H9 (cell line): ENCODE results near the gene SAMD15. TPM values are rescaled to one million over a fixed set of nuclear protein-coding genes. Genes with fewer than 3 reads are reported as not detected.

Source experiments
- DNase-seq: peaks from one replicate; pipeline ENCODE4 v3.0.0-alpha.2; 2017
- H2AFZ ChIP-seq: one replicate; pipeline ENCODE4 v1.6.1; 2013; ENCODE audit warnings: mild to moderate bottlenecking, low read length, control low read depth, moderate library complexity
- H2AK5ac ChIP-seq: 2 replicates; pipeline ENCODE4 v1.6.1; 2013; ENCODE audit warnings: low read length, control low read depth, mixed read lengths; ENCODE audit not compliant: insufficient read length
- H2BK120ac ChIP-seq: one replicate; pipeline ENCODE4 v1.6.1; 2013; ENCODE audit warnings: low read depth, mild to moderate bottlenecking, low read length, control low read depth, inconsistent platforms; ENCODE audit not compliant: poor library complexity, severe bottlenecking
- H2BK12ac ChIP-seq: 2 replicates; pipeline ENCODE4 v1.6.1; 2013; ENCODE audit warnings: low read length, control low read depth, mixed read lengths, low read depth; ENCODE audit not compliant: insufficient read length
- H2BK15ac ChIP-seq: 2 replicates; pipeline ENCODE4 v1.6.1; 2013; ENCODE audit warnings: low read depth, low read length, control low read depth
- H2BK20ac ChIP-seq: one replicate; pipeline ENCODE4 v1.6.1; 2013; ENCODE audit warnings: low read depth, mild to moderate bottlenecking, low read length, control low read depth, inconsistent platforms; ENCODE audit not compliant: poor library complexity, severe bottlenecking
- H2BK5ac ChIP-seq: 2 replicates; pipeline ENCODE4 v1.6.1; 2013; ENCODE audit warnings: low read length, control low read depth, mixed read lengths; ENCODE audit not compliant: insufficient read length
- H3K14ac ChIP-seq: 2 replicates; pipeline ENCODE4 v1.6.1; 2013; ENCODE audit warnings: low read length, control low read depth; ENCODE audit not compliant: insufficient read depth
- H3K18ac ChIP-seq: 2 replicates; pipeline ENCODE4 v1.6.1; 2013; ENCODE audit warnings: low read depth, mild to moderate bottlenecking, mixed read lengths, low read length, control low read depth; ENCODE audit not compliant: insufficient read length
- H3K23ac ChIP-seq: 2 replicates; pipeline ENCODE4 v1.6.1; 2013; ENCODE audit warnings: low read length, control low read depth, mixed read lengths, low read depth; ENCODE audit not compliant: insufficient read length
- H3K23me2 ChIP-seq: 2 replicates; pipeline ENCODE4 v1.6.1; 2013; ENCODE audit warnings: low read depth, mild to moderate bottlenecking, mixed read lengths, low read length, control low read depth; ENCODE audit not compliant: insufficient read length, poor library complexity, severe bottlenecking
- H3K27ac ChIP-seq: 2 replicates; pipeline ENCODE4 v1.5.1; 2013; ENCODE audit warnings: low read length, control low read depth, mixed read lengths, low read depth; ENCODE audit not compliant: insufficient read length
- H3K27me3 ChIP-seq: 2 replicates; pipeline ENCODE4 v1.6.1; 2013; ENCODE audit warnings: low read length, control low read depth, inconsistent platforms; ENCODE audit not compliant: insufficient read depth
- H3K4ac ChIP-seq: 2 replicates; pipeline ENCODE4 v1.6.1; 2013; ENCODE audit warnings: low read depth, mild to moderate bottlenecking, control low read depth, inconsistent platforms, low read length, moderate library complexity
- H3K4me1 ChIP-seq: 2 replicates; pipeline ENCODE4 v1.6.1; 2013; ENCODE audit warnings: low read length, control low read depth, inconsistent platforms; ENCODE audit not compliant: insufficient read depth
- H3K4me2 ChIP-seq: 2 replicates; pipeline ENCODE4 v1.6.1; 2013; ENCODE audit warnings: low read length, control low read depth, mixed read lengths; ENCODE audit not compliant: insufficient read length, insufficient read depth
- H3K56ac ChIP-seq: 2 replicates; pipeline ENCODE4 v1.6.1; 2013; ENCODE audit warnings: low read depth, mild to moderate bottlenecking, mixed read lengths, low read length, control low read depth; ENCODE audit not compliant: insufficient read length
- H3K79me1 ChIP-seq: 2 replicates; pipeline ENCODE4 v1.6.1; 2013; ENCODE audit warnings: low read depth, mild to moderate bottlenecking, moderate library complexity, low read length, control low read depth, inconsistent platforms; ENCODE audit not compliant: insufficient read depth, poor library complexity, severe bottlenecking
- H3K79me2 ChIP-seq: 2 replicates; pipeline ENCODE4 v1.6.1; 2013; ENCODE audit warnings: low read length, control low read depth, inconsistent platforms; ENCODE audit not compliant: insufficient read depth
- H3K9ac ChIP-seq: 2 replicates; pipeline ENCODE4 v1.6.1; 2013; ENCODE audit warnings: low read length, control low read depth, mixed read lengths; ENCODE audit not compliant: insufficient read length; ENCODE audit errors: extremely low read depth
- H3K9me3 ChIP-seq: one replicate; pipeline ENCODE4 v1.6.1; 2013; ENCODE audit warnings: low read depth, low read length, inconsistent platforms; ENCODE audit not compliant: control insufficient read depth
- H3T11ph ChIP-seq: one replicate; pipeline ENCODE4 v1.6.1; 2013; ENCODE audit warnings: mild to moderate bottlenecking, low read length, control low read depth, inconsistent platforms
- H4K20me1 ChIP-seq: one replicate; pipeline ENCODE4 v1.6.1; 2013; ENCODE audit not compliant: control insufficient read depth, insufficient read length, insufficient read depth
- H4K5ac ChIP-seq: 2 replicates; pipeline ENCODE4 v1.6.1; 2013; ENCODE audit warnings: low read depth, mild to moderate bottlenecking, mixed read lengths, low read length, control low read depth; ENCODE audit not compliant: insufficient read length
- H4K8ac ChIP-seq: replicated peaks from 2 replicates; pipeline ENCODE4 v1.6.1; 2013; ENCODE audit warnings: low read length, control low read depth, mixed read lengths, low read depth; ENCODE audit not compliant: insufficient read length
- H4K91ac ChIP-seq: 2 replicates; pipeline ENCODE4 v1.6.1; 2013; ENCODE audit warnings: low read depth, mild to moderate bottlenecking, moderate library complexity, mixed read lengths, low read length, control low read depth; ENCODE audit not compliant: insufficient read length
- H3K27ac Mint-ChIP-seq, 3 experiments: 2 replicates in 2 of 3; 3 replicates in 1 of 3; pipeline ENCODE4 v1.8.0; 2020 to 2021; ENCODE audit warnings: mixed read lengths in 3 of 3, mild to moderate bottlenecking in 1 of 3, moderate library complexity in 1 of 3
- H3K27me3 Mint-ChIP-seq: 2 replicates; pipeline ENCODE4 v1.8.0; 2021; ENCODE audit warnings: low read depth, mild to moderate bottlenecking, moderate library complexity, mixed read lengths
- H3K36me3 Mint-ChIP-seq, 3 experiments: 2 replicates in 2 of 3; 3 replicates in 1 of 3; pipeline ENCODE4 v1.8.0; 2020 to 2021; ENCODE audit warnings: low read depth in 3 of 3, mixed read lengths in 3 of 3; ENCODE audit not compliant: insufficient read depth in 1 of 3
- H3K4me1 Mint-ChIP-seq, 2 experiments: 2 replicates each; pipeline ENCODE4 v1.8.0; 2020; ENCODE audit warnings: mixed read lengths in 2 of 2
- H3K4me3 Mint-ChIP-seq, 2 experiments: 2 replicates in 1 of 2; 3 replicates in 1 of 2; pipeline ENCODE4 v1.8.0; 2020 to 2021; ENCODE audit warnings: mild to moderate bottlenecking in 2 of 2, mixed read lengths in 2 of 2, moderate library complexity in 1 of 2
- H3K9me3 Mint-ChIP-seq, 2 experiments: 2 replicates in 1 of 2; 3 replicates in 1 of 2; pipeline ENCODE4 v1.8.0; 2020; ENCODE audit warnings: mild to moderate bottlenecking in 2 of 2, mixed read lengths in 2 of 2, moderate library complexity in 1 of 2
- WGBS: extraction: QIAGEN DNeasy Blood & Tissue Kit; methylation state at CpG from one replicate; pipeline ENCODE4 v1.1.7; 2013; ENCODE audit warnings: missing lambda C conversion rate, low lambda C conversion rate, mixed read lengths; ENCODE audit not compliant: insufficient read length; ENCODE audit errors: extremely low coverage; 5-methylcytosine and 5-hydroxymethylcytosine counted together
- total RNA-seq: library from RNA; stranded (reverse); gene quantifications from 2 replicates; pipeline ENCODE4 v1.2.1, GENCODE V29; 2021
- TF ChIP-seq, protein P1 (sequence below): fragments of 200-600 bp; sonication (generic); conservative IDR thresholded peaks from 3 replicates; pipeline ENCODE4 v1.8.0; 2021; ENCODE audit warnings: antibody characterized with exemption, mild to moderate bottlenecking

The SAMD15 gene
- total RNA-seq, 1 experiment from 2014 or later: 1.1 TPM

DNA sequence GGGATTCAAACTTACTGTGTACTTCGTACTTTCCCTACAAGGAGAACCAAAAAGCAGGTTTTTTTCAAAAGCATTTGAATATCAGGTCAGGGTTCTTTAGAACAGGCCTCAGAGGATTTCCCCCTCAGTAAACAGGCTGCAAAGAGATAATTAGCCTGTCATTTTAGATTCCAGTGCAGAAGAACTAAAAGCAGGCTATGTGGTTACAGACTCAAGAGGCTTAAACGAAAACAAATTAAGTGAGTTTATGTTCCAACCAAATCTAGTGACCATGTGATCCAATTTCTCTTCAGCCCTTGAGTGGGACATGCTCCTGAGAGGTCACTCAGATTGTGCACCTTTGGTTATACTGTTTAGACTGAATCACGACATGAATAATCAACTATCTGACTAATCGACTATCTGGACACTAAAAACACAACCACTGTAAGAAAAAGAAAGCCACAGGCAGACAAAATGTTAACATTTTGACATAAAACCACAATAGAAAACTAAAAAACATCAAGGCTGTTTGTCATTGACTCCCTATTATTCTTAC, 4.8 kb upstream of the SAMD15 start:
- no peaks in the 10 kb centered on the region for H4K20me1 ChIP-seq
- H3K27me3 ChIP-seq: no peaks in the 10 kb centered on the region
- H3K14ac ChIP-seq: no peak overlapping the region
- no peak overlapping the region for H4K8ac ChIP-seq
- WGBS: no CpG with 5 or more reads among the region's 4 CpGs
- Mint-ChIP-seq H3K9me3 (no peaks in the 10 kb centered on the region), H3K4me1 (peaks cover 8 to 12% of the 10 kb centered on the region in 2 experiments), H3K36me3 (no peaks in the 10 kb centered on the region), H3K27me3 (no peaks in the 10 kb centered on the region; the same call in 1 of the 2 replicates), H3K4me3 (no peak overlapping the region), H3K27ac (no peak overlapping the region)
- no peak overlapping the region for H4K5ac ChIP-seq
- DNase-seq: no peak
- TF ChIP-seq, protein P1, sequence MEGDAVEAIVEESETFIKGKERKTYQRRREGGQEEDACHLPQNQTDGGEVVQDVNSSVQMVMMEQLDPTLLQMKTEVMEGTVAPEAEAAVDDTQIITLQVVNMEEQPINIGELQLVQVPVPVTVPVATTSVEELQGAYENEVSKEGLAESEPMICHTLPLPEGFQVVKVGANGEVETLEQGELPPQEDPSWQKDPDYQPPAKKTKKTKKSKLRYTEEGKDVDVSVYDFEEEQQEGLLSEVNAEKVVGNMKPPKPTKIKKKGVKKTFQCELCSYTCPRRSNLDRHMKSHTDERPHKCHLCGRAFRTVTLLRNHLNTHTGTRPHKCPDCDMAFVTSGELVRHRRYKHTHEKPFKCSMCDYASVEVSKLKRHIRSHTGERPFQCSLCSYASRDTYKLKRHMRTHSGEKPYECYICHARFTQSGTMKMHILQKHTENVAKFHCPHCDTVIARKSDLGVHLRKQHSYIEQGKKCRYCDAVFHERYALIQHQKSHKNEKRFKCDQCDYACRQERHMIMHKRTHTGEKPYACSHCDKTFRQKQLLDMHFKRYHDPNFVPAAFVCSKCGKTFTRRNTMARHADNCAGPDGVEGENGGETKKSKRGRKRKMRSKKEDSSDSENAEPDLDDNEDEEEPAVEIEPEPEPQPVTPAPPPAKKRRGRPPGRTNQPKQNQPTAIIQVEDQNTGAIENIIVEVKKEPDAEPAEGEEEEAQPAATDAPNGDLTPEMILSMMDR: no peak
- no peak overlapping the region for H2BK12ac ChIP-seq
- H3K56ac ChIP-seq: no peak overlapping the region
- no peak overlapping the region for H2BK5ac ChIP-seq
- no peaks in the 10 kb centered on the region for H3K9me3 ChIP-seq
- peaks cover 10% of the 10 kb centered on the region for H3K23me2 ChIP-seq
- H3K27ac ChIP-seq: no peak overlapping the region
- peaks cover 4% of the 10 kb centered on the region; the same call in 1 of the 2 replicates for H3K4me1 ChIP-seq
- no peak overlapping the region for H2BK15ac ChIP-seq
- no peak overlapping the region for H3K9ac ChIP-seq
- H2AFZ ChIP-seq: no peak overlapping the region
- H3K4me2 ChIP-seq: no peak overlapping the region
- H2BK20ac ChIP-seq: no peak overlapping the region
- H3T11ph ChIP-seq: no peak overlapping the region
- H3K4ac ChIP-seq: no peak overlapping the region
- no peaks in the 10 kb centered on the region for H3K79me1 ChIP-seq
- no peak overlapping the region for H3K23ac ChIP-seq
- no peak overlapping the region for H3K18ac ChIP-seq
- no peak overlapping the region for H4K91ac ChIP-seq
- H2AK5ac ChIP-seq: no peak overlapping the region
- no peak overlapping the region for H2BK120ac ChIP-seq
- H3K79me2 ChIP-seq: no peaks in the 10 kb centered on the region
